C4-2B (cell line): ENCODE results near the gene ENC1.

Experiments used
- ZFX ChIP-seq: fragments of 450-650 bp; IDR thresholded peaks from 2 replicates; pipeline ENCODE4 v1.6.1; 2017
- TF ChIP-seq, protein P1 (sequence below): fragments of 450-650 bp; conservative IDR thresholded peaks from 2 replicates; pipeline ENCODE4 v1.5.1; 2017; ENCODE audit warnings: mild to moderate bottlenecking

DNA sequence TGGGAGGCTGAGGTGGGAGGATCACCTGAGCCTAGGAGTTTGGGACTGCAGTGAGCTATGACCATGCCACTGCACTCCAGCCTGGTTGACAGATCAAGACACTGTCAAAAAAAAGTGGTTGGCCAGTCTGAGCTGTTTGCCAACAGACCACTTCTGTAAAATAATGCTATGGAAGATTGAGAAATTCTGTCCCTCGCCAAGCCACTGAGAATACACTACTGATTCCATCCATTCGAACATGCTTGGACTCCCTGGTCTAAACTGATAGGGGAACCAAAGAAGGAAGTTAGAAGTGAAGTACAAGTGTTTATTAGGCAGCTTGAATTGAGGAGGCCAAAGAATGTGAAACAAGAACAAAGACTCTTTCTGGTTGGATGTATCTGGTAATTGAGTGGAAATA, 27.2 kb downstream of the ENC1 start:
- TF ChIP-seq, protein P1, sequence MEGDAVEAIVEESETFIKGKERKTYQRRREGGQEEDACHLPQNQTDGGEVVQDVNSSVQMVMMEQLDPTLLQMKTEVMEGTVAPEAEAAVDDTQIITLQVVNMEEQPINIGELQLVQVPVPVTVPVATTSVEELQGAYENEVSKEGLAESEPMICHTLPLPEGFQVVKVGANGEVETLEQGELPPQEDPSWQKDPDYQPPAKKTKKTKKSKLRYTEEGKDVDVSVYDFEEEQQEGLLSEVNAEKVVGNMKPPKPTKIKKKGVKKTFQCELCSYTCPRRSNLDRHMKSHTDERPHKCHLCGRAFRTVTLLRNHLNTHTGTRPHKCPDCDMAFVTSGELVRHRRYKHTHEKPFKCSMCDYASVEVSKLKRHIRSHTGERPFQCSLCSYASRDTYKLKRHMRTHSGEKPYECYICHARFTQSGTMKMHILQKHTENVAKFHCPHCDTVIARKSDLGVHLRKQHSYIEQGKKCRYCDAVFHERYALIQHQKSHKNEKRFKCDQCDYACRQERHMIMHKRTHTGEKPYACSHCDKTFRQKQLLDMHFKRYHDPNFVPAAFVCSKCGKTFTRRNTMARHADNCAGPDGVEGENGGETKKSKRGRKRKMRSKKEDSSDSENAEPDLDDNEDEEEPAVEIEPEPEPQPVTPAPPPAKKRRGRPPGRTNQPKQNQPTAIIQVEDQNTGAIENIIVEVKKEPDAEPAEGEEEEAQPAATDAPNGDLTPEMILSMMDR = no peak
- TF ChIP-seq ZFX = no peak
